ENCODE measurements around the gene OPRL1.

Gene OPRL1

DNA sequence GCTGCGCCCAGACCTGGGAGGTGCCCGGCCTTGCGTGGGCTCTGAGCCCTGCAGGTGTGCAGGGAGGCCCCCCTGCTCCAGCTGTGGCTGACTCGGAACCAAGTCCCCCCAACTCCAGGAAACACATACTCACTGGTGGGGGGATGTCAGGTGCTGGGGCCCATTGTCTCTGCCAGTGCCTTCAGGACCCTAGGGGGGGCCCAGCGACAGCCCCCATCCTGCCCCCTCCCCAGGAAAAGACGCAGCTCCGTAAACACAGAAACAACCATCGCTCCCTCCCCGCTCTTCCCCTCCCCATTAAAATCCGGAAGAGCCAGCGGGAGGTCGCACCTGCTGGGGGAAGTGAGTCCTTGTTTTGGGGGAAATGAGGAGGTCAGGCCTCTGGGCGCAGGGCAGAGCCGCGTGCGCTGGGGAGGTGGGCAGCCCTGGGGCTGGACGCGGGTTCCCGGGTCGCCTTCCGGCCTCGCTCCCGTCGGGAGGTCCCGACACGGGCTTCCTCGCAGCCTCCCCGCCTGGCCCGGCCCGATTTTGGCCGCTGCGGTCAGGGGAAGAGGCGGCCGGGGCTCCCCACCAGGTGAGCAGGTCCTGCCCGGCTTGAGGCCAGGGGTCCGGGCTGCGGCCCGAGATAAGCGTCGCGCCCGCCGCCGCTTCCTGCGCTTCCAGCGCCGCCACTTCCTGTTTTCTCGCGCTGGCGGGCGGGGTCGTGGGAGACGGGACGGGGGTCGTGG is 37.7 kb upstream of the OPRL1 start:
- no peak for DNase-seq

DNA sequence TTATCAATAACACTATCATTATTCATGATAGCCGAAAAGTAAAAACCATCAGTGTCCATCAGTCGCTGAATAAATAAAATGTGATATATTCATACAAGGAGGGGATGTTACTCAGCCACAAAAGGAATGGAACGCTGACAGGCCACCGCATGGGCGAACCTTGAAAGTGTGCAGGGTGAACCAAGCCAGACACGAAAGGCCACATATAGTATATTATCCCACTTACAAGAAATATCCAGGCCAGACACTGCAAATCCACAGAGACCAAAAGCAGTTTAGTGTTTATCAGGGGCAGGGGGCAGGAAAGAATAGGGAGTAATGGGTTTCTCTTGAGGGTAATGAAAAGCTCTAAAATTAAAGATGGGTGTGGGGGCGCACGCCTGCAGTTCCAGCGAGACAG is 36.1 kb upstream of the OPRL1 start:
- no peak for DNase-seq

DNA sequence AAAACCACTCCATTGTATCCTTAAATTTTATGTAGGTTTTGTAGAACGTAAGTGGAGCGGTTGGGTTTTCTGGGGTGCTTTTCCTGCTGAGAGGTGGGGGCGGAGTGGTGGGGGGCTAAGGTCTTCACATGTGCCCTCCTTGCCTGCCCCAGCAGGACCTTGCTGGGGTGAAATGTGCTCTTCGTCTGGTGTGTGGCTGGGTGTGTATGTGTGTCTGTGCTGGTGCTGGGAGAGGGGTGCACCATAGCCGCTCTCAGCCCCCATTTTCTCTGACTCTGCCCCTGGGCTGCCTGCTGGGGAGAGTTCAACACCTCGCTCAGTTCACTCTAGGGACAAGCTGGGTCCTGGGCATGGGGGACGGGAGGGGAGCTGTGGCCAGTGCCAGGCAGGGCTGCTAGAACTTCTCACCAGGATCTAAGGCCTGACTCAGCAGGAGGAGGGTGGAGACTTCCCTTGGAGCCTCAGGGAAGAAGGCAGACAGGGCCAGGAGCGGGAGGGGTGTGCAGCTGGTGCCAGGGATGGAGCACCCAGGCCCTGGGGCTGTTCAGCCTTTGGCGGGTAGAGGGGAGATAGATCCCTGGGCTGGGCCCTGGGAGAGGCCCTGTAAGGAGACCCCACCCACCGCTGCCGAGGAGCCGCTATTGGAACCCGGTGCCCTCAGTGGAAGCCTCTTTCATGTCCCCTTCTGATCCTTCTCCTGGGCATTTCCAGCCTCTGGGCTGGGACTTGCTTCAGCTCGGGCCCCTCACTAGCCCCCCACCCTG is 35.2 kb upstream of the OPRL1 start:
- no peak for DNase-seq

DNA sequence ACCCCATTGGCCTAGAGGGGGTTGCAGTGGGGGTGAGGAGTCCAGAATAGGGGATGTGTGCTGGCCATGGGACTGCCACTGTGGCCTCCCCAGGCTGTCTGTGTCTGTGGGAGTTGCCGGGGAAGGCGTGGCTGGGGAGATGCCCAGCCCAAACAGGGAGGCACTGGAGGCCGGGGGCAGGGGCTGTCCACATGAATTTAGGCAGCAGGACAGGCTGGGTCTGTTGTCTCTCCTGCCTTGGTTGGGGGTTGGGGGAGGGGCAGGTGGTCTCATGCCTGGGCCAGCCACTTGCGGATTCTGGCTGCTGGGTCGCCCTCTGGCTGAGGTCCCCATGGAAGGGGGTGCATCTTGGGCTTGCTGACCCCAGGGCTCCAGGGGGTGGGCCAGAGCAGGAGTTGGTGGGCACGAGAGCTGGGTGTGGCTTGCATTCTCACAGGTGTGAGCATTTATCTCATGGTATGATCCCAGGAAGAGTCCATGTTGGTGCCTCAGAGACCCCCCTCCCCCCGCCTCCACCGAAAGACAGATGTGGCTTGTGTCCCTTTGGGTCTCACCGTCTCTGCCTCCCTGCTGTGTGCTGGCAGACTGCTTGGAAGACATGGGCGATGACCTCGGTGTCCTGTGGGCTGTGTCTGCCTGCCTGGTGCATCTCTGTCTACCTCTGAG is 34.4 kb upstream of the OPRL1 start:
- DNase-seq, result no peak

DNA sequence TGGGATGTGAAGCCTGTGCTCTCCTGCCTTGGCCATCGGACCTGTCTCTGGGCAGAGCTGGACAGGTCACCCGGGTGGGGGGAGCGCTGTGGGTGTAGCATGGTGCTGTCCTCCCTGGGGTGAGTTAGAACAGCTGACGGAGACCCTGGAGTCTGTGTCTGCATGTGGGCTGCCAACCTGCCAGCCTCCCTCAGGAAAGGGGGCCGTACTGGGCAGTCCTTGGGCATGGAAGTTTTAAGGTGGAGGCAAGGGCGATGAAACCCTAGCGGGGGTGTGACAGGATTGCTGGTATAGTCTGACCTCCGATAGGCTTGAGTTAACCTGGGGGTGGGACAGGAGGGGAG is 32.9 kb upstream of the OPRL1 start:
- no peak for DNase-seq

DNA sequence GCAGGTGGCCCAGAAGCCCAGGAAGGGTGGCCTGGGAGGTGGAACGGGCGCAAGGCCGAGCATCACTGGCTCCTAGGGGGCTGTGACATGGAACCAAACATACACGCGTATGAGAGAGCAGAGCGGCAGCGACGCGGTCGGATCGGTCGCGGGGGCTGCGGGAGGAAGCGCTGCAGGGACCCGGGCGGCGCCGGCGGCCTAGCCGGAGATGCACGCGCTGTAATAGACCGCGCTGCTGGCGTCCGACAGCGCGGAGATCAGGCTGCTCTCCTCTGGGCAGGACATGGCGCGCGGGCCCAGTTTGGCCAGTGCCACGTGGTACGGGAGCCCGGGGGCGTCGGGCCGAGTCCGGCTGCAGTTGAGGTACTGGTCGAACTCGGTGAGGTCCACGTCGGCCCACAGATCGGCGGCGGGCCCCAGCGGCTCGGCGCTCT is 31.9 kb upstream of the OPRL1 start:
- DNase-seq, result no peak

DNA sequence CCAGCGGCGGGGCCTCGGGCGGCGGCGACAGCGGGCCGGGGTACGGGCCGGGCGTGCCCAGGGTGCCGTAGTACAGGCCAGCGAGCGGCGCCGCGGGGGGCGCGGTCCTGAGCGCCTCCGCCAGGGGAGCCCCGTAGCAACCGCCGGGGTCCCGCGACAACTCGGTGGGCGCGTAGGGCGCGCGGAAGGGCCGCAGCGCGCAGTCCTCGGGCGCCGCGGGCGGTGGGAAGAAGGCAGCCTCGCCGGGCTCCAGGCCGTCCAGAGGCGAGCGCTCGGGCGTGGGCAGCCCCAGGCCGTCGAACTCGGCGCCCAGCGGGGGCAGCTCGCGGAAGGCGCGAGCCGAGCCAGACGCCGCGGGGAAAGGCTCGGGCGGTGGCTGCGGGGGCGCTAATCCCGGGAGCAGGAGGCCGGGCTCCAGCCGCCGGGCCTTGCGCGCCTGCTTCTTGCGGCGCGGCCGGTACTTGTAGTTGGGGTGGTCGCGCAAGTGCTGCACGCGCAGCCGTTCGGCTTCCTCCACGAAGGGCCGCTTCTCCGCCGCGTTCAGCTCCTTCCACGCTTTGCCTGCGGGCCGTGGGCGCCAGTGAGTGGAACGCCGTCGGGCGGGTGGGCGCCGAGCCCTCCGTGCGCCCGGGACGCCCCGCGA is 31.4 kb upstream of the OPRL1 start:
- DNase-seq, result no peak

DNA sequence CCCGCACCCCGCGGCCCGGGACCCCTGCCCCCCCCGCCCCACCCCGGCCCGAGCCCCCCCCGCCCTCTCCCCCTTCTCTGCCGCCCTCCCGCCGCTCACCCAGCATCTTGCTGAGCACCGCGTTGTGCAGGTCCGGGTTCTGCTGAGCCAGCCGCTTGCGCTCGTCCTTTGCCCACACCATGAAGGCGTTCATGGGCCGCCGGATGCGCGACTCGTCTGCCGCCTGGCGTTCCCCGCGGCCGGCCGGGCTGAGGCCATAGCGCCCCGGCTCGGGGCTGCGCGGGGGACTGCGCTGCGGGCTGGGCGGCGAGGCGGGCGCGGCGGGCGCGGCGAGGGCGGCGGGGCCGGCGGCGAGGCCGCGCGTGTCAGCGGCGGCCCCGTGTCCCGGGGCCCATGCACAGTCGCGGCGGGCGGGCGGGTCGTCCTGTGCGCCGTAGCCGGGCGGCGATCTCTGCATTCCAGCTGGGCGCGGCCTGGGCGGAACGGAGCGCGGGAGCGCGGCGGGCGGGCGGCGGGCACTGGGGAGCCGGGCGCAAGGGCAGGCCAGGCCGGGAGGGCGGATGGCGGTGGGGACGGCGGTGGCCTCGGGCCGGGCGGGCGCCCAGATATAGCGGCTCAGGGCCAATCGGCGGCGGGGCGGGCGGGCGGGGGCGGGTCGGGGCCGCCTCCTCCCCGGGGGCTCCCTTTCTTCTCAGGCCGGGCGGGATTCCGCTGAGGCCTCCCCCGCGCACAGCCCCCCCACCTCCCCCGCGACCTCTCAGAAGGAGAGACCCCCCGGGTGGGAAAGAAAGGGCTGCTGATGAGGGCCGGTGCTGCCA is 30.6 kb upstream of the OPRL1 start, which contains the start of gene SOX18:
Gene SOX18 (minus strand): TSS at position 580 of the 818 bp plus-strand sequence. CDS start 123 bp downstream, at position 457.
- DNase-seq, result no peak

DNA sequence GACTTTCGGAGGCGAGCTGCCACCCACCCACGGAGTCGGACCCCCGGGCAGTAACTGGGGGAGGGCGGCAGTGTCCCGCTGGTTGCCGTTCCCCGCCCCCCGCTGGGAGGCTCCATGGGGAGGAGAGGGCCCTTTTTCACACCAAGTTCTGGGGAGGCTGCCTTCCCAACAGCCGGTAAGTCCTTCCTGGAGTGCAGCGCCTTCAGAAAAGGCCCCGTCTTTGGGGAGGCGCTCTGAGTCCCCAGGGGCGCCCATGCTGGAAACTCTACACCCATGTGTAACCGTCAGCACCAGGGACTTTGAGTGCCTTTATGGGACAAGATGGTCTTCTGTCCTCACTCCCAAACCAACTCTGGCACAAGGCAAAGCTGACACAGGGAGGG is 30.0 kb upstream of the OPRL1 start:
- DNase-seq, result no peak

DNA sequence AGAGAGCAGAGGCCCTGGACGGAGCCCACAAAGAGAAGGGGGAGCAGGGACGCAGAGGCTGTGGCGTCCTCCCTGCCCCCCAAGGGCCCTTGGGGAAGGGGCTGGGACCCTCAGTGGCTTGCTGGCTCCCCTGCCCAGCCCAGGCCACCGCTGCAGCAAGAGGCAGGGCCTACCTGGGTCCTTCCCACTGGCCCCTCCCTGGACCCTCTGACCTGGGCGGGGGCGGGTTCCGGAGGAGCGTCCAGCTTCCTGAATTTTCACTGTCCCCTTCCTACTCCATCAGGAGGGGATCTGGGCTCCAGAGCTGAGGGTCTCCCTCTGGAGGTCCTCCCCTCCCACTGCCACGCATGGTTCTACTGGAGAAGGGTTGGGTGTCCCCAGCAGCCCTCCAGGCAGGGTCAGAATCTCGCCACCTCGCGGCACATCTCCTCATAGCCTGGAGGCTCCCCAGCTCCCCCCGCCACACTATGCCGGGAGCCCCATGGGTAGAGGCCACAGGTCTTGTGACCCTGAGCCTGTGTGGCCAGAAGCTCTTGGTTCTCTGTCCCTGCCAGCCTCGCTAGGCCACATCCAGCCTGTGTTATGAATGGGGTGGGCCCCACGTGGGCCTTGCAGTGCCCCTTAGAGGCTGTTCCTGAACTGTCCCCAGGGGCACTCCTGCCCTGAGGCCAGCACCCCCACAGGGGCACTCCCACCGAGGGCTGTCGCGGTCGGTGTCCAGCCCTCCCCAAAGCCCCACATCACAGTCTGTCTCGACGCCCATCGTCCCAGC is 29.4 kb upstream of the OPRL1 start:
- DNase-seq, result no peak

DNA sequence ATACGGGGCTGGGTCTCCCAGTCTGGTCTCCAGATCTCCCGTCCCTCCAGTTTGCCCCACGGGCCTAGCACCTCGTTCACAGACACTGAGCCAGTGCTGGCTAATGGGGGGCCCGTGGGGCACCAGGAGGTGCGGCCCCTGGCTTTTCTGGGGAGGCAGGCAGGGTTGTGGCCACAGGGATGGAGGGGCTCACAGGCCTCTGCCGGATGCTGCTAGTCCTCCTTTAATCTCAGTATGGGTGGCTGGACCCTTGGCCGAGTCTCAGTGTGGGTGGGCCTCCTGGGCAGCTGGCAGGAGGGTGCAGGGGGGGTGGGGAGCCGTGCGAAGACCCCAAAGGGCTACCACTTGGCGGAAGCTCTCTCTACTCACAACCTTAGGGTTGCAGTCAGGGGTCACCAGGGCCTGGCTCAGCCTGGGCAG is 28.8 kb upstream of the OPRL1 start:
- no peak for DNase-seq

DNA sequence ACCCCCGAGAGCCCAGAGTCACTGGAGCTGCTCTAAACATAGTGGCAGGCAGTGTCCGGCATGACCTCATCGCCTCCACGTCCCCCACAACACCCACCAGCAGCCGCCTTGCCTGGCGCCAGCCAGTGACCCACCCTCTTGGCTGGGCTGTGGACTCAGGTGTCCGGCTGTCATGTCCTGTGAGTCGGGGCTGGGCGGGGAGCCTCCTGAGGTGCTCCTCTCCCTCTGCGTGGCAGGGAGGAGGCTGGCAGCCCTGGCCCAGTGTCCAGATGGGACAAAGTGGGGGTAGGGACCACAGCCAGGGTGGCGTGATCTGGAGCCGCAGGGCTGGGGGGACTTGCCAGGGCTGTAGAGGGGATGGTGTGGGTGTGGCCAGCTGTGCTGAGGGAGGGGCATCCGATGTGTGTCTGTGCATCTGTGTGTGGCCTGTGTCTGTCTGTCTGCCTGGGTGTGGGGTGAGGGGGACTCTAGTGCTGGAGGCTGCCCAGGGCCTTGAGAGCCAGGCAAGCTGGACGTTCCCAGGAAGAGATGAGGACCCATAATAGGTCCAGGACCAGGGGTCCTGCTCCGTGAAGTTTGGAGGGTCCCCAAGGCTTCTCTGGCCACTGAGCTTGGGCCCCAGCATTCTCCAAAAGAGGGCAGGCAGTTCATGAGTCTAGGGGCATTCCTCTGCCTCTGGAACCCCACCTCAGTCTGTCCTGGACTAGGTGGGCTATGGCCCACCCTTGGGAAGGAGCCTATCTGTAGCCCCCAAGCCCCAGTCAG is 28.1 kb upstream of the OPRL1 start:
- no peak for DNase-seq

DNA sequence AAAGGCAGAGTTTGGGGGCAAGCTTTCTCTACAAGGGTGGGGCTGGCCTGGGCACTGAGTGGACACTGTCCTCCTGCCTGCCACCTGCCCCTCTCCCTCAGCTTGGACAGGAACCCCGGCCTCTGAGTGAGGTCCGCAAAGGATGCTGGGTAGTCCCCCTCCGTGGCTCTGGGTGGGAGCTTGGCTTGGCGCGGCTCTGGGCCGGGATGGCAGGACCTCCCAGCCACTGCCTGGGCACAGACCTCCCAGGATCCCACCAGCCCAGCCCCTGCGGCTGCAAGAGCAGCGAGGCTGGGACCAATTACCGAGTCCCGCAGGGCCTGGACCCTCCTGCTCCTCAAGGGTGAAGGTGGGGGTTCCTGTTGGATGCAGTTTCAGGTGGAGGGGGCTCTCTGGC is 27.6 kb upstream of the OPRL1 start:
- DNase-seq, result no peak

DNA sequence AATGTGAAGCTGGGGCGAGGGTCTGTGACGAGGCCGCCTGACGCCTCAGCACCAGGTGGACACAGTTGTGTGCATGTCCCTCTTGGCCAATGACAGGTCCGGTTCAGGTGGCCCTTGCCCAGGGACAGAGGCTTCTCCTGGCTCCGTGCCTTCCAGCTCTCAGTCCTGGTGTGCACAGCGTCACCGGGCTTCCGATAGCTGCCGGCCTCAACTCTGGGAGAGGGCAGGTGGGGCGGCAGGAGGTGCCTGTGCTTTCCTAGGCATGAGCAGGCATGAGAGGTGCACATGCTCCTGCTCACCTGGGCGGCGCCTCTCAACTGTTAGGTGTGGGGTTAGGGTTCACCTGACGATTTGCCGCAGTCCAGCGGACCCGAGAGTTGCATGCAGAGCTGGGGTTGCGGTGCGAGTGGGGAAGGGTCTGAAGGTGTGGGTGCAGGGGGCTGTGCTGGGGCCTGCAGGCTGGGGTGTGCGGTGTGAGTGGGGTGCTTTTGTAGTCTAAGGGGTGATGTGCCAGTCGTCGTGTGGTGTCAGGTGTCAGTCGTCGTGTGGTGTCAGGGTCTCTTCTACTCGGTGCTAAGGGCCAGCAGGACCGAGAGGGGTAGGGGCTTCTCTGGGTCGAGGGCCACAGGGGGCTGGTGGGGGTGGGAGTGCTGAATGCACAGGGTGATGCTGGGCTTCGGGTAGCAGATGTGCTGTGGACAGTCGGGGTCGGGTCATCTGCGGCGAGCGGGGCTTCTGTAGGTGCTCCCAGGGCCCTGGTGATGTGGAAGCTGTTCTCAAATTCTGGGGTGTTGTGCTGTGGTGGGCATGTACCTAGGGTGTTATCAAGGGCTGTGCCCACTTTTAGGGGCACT is 26.7 kb upstream of the OPRL1 start:
- no peak for DNase-seq

DNA sequence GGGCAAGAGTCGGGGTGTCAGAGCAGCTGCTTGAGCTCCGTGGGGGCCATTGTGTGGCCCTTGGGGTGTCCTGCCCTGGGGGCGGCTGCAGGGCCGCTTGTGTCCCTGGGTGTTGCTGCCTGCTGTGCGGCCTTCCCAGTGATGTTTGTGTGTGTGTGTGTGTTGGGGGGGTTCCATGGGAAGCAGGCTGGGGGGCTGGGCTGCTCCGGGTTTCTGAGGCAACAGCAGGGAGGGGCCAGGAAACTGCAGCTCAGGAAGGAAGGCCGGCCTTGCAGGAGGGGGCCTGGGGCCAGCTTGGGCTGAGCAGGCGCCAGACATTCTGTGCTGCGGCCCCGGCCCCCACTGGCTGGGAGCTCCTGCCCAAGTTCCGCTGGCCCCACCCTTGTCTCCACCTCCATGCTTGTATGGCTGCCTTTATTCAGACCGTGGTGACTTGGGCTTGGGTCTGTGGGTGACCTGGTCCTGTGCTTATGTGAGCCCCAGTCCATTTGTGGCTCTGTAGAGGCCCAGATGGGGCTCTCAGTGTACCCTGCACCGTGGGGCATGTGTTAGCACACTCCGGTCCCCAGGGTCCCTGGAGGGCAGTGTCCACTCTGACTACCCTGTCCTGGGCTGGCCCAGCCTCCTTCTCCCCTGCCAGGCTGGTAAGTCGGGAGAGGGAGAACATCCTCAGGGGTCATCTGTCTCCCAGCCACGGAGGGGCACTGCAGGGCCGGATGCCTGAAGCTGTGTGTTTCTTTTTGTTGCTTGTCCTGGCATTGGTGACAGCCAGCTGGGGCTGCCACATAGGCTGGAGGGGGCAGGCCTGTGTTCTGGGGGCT is 25.8 kb upstream of the OPRL1 start:
- no peak for DNase-seq

DNA sequence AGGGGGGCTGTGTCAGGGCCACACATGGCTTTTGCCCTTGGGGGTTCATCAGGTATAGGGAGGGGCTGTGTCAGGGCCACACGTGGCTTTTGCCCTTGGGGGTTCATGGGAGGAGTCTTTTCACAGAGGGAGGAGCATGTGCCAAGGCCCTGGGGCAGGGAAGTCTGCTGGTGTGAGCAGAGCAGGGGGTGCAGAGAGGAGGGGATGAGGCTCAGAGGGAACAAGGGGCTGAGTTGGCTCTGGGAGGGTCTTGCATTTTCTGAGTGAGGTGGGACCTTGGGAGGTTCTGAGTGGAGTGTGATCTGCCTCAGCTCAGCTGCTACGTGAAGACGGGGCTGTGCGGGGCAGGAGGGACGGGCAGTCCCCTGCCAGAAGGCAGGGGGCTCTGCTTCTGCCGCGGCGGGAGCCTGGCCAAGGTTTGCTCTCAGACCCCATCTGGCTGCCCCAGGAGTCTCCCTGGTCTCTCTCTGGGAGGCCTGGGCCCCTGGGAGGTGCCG is 24.4 kb upstream of the OPRL1 start:
- no peak for DNase-seq

DNA sequence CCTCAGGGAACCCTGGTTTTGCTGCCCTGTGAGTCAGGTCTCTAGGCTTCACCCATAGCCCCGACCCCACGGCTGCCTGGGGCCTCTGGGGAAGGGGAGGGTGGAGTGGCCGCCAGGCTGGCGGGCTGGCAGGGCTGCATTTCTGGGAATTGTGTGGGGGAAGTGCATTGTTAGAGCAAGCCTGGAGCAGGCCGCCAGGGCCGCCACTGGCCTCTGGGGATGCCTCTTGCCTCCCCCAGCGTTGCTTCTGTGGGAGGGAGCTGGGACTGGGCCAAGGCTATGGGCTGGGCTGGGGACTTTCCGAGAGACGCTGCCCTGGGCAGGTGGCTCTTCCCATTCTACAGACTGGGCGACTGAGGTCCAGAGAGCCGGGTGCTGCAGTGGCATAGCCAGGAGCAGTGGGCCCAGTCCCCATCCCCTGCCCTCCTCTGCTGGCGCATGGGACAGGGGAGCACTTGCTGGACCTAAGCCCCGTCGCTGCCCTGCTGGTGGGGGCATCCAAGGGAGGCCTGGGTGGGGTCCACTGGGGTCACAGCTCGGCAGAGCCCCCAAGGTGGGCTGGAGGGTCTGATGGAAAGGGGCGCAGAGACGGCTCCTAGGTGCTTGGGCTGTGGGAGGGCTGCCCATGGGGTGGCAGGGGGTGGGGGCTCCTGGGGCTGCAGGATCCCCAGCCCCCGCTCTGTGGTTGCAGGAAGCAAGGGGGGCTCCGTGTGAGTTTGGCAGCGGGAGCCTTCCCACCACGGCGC is 23.8 kb upstream of the OPRL1 start:
- no peak for DNase-seq

DNA sequence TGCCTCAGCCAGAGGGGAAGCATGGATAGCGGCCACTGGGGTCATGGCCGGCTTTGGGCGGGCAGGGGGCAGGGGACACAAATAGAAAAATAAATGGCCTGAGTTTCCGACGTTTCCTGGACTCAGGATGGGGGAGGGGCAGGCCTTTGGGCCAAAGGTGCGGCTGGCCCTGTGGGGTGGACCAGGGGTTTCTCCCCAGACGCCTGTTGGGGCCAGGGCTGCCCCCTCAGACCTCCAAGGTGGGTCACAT is 23.3 kb upstream of the OPRL1 start:
- DNase-seq, result no peak
